ENCODE data around the gene WNT9A.

Gene WNT9A

GRCh38 chr1:227907439-227908015, 40.2 kb downstream of the WNT9A start:
- no peak for DNase-seq

DNA sequence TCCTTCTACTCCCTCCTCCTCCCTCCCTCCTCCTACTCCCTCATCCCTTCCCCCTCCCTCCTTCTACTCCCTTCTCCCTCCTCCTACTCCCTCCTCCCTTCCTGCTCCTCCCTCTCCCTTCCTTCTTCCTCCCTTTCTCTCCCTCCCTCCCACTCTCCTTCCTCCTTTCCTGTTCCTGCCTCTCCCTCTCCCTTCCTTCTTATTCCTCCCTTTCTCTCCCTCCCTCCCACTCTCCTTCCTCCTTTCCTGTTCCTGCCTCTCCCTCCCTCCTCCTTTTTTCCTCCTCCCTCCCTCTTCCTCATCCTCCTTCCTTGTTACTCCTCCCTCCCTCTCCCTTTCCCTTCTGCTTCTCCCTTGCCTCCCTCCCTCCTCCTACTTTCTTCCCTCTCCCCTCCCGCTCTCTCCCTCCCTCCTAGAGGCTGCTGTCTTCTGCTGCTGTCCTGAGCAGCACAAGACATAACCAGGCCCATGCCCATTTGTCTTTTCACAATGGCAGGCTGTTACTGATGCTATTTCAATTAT, 41.1 kb downstream of the WNT9A start:
- DNase-seq = no peak

DNA sequence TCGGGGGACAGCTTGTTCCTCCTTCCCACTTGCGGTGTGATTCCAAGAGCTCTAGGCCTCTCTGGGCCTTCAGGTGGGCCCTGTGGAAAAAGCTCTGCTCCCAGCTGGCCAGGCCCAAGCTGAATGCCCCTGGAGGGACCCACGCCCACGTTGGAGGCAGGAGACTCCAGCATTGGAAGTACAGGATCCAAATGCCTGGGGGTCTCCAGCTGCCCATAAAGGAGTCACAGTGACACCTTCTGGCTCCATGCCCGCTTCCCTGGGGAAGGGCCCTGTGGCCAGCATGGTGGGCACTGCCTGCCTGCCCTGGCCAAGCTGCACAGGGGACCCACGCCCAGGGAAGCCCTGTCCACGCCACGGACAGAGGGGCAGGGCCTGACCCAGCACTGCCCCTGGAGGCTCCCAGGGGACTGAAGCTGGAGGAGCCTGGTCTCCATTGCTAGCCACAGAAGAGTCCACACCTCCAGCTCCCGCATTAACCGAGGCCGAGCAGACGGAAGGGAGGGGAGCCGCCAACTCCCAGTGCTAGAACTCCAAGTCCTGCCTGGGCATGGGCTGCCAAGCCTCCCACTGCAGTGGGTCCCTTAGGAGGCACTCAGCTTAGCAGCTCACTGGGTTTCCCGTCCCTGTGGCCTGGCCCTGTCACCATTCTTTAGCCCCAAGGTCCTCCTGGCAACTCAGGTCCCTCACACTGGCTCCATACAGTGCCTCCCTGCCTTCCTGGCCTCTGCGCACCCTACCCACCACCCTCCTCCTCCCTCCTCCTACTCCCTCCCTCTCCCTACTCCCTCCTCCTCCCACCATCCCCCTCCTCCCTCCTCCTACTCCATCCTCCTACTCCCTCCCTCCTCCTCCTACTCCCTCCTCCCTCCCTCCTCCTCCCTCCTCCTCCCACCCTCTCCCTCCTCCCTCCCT, 41.9 kb downstream of the WNT9A start:
- DNase-seq = no peak

GRCh38 chr1:227904541-227905335, 43.0 kb downstream of the WNT9A start:
- no peak for DNase-seq

- DNase-seq = no peak
Observed at GRCh38 chr1:227903614-227904501, 43.9 kb downstream of the WNT9A start.

- no peak for DNase-seq
Observed at GRCh38 chr1:227903061-227903521, 44.6 kb downstream of the WNT9A start.

GRCh38 chr1:227902641-227902990, 45.1 kb downstream of the WNT9A start:
- no peak for DNase-seq

DNA sequence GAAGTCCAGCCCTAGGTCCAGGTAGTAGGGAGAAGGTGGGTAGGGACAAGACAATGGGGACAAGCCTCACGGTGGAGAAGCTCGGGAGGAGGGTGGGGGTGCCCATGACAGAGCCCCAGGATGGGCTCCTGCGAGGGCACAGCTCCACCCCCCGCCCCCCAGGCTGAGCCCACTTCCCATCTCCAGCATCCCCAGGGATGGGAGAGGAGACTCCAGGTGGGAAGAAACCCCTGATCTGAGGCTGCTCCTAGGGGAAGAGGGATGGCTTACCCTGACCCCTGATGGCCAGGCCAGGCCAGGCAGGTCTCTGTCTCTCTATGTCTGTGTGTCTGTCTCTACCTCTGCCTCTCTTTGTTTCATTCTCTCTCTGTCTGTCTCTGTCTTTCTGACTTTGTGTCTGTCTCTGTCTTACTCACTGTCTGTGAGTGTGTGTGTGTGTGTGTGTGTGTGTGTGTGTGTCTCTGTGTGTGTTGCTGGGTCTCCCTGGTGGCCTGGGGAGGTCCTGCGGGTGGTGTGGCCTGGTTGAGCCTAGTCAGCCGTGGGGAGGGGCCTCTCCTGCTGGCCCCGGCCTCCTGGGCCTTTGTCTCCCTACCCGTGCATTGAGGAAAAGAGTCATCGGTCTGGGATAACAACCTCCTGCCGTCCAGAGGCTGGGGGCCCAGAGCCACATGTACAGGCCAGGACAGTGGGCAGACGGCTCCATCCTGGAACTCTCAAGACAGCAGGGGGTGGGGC, 45.7 kb downstream of the WNT9A start:
- no peak for DNase-seq

DNA sequence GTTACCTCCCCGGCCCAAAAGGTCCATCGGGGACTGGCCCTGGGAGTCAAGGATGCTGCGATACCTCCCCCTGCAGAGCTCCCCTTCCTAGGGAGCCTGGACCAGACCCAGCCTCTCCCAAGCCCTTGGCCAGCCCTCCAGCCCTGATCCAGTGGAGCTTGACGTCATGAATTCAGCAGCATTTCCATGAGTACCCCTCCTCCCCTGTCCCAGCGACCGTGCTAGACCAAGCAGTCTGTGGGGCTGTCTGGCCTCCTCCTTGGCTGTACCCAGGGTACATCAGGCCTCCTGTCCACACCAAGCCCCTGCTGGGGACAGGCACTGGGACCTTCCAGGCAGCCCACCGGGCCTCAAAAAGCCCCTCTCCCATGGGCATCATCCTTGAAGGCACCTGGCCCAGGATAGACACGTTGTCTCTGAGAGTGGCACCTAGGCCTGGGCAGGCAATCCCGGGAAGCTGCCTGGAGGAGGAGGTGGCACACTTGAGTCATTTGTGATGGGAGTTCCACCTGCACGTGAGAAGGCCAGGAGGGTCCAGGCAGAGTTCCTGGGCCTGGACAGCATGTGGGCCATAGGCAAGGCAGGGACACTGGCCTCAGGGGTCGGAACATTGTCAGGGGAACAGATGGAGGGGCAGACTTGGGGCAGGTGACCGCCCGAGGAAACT, 46.4 kb downstream of the WNT9A start:
- no peak for DNase-seq

DNA sequence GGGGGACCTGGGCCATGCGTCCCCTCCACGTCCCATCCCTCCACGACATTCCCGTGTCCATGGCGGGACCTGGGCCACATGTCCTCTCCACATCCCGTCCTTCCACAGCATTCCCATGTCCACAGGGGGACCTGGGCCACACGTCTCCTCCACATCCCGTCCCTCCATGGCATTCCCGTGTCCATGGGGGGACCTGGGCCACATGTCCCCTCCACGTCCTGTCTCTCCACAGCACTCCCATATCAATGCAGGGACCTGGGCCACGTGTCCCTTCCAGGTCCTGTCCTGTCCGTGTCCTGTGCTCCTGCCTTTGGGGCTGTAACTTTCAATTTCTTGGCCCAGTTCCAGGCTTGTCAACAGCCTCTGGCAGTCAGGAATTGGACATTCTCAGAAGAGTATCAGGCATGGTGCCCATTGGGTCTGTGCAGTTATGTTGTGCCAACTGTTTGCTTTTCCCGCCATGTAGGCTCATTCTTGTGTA, 47.1 kb downstream of the WNT9A start:
- DNase-seq = no peak

DNA sequence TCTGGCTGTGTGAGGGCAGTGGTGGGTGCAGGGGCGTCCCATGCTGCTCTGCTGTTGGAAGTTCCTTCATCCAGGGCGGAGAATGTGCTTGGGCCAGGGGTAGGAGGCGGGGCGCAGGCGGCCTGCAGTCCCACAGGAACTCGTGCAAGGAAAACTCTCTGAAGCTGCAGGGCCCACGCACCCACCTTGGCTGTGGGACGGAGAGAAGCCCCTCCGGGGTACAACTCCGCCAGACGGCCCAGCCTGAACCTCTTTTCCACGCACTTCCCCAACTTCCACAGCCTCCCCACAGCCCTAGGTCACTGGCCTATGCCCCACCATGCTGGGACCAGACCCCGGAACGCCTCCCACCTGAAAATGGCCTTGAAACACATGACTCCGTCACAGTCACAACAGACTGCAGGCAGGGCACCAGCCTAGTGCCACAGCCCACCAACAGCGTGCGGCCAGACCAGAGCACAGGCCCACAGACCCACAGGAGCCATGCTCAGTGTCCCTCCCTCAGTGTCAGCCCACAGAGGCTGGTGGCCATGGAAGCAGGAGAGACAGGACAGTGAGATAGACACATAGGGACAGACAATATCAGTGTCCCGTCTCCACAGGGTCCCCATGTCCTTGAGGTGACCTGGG, 47.8 kb downstream of the WNT9A start:
- no peak for DNase-seq

- no peak for DNase-seq
Observed at GRCh38 chr1:227899141-227899819, 48.5 kb downstream of the WNT9A start.

DNA sequence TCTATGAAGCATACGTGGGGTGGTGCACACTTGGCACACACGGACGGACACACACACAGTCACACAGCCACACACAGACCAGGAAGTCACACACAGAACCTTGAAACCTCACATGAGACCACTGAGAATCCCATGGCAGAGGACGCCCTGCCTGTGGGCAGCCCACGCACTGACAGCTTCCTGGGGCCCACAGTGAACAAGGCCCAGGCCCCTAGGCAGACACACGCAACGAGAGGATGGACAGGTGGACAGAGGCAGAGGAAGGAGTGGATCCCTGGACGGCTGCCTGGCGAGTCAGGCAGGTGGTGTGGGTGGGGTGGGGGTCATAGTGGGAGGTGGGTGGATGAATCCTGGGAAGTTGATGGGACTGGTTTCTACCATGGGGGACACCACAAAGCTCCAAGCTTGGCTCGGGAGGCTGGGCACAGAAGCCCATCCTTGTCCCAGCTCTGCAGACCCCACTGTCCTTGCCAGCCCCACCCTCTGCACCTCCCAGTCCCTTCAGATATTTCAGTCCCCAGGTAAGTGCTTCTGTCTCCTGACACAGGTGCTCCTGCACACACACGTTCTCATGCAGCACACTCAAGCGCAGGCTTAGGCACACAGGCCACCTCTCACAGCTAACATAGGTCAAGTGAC, 49.1 kb downstream of the WNT9A start:
- no peak for DNase-seq

DNA sequence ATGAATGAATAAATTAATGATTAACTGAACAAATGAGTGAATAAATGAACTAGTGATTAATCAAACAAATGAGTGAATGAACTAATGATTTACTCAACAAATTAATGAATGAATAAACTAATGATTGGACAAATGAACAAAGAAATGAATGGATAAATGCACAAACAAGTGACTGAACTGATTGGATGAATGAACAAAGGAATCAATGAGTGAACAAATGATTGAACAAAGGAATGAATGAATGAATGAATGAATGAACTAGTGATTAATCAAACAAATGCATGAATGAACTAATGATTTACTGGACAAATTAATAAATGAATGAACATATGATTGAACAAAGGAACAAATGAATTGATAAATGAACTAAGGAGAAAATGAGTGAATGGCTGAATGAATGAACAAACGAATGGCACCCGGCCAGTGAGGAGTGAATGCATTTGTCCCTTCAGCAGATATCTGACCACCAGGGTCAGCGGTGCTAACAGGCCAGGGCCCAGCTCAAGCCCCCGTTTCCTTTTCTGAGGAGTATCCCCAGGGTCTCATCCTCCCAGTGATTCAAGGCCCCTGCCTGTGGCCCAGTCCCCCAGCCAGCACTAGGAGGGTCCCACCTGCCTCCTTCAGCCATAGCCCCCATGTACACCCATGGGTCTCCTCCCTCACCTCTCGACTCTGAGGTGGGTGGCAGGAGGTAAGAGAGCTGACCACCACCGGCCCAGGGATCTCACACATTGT, 49.9 kb downstream of the WNT9A start:
- no peak for DNase-seq

DNA sequence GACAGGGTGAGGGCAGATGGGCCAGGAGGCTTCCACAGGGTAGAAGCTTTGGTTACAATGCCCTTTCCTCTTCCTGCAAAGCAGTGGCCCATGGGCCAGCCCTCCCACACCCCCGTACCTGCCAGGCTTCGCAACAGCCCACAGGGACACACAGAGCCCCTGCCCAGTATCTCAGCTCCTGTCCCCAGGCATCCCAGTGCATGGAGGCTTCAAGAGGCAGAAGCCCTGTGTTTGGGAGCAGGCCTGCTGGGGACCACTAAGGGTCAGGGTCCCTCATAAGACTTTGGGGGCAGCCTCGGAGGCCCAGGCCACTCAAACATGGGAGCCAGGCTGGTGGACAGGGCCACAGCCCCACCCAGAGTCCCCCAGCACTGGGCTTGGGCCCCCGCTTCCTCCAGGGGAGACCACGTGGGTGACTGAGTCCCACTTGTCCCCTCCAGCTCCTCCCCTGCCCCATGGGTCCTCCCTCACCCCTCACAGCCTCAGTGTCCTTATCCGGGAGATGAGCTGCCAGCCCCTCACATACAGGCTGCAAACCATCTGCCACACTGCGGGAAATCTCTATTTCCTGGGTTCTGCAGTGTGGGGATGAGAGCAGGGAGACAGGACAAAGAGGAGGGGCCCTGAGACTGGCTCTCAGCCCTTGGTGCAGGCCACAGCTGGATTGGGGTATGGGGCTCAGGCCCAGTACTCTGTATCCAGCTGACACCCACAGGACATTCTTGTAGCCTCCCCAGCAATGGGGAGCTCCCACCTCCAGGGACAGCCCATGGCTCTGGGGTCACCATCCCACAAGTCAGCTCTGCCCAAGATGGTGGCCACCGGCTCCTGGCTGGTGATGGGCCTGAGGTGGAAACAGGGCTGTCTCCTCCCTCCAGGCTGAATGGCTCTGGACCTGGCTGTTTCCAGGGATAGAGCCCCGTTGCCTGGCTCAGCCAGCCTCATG, 50.7 kb downstream of the WNT9A start:
- DNase-seq = no peak

DNA sequence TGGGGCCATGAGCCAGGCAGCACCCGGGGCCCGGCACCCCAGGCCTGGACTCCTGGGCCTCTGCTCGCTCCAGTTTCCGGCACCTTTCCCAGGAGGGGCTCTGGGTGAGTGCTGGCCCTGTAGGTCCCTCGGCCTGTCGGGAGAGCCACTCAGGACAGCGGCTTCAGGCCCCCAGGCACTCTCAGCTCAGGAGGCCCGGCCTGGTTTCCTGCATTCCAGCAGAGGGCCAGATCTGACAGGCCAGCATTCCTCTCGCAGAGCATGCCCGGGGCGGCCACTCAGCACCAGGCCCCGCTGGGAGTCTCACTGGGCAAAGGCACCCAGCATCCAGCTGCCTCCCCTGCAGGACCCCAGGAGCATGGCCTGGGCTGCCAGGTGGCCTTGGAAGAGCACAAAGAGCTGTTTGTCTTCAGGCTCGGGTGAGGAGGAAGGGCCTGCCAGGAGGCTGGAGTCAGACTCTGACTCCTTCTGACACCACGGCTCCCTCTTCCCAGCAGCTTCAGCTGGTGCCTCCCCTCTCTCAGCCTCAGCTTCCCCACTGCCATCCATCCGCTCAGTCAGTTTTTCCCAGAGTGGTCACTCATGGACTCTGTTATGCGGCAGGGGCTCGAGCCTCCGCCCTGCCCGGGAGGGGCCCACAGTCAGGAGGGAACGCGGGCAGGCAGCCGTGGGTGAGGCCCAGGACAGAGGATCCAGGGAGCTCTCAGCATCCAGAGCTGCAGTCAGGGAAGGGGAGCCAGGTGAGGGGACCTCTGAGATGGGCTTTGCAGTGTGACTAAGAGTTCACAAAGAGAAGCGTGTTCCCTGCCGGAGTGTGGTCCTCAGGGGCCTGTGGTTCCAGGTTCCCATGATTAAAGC, 51.7 kb downstream of the WNT9A start:
- no peak for DNase-seq
